H1 (cell line): ENCODE measurements around the gene HRH3. TPM values are rescaled to one million over a fixed set of nuclear protein-coding genes. Genes with fewer than 3 reads are reported as not detected.

ENCODE experiments used
- CTCF ChIA-PET: fragments of 300-600 bp; sonication (Branson Sonifier 250); formaldehyde crosslinking; loops from one replicate; lab custom pipeline; 2021; ENCODE audit not compliant: partially characterized antibody; lab: Charles Lee
- POLR2A ChIA-PET: fragments of 300-600 bp; sonication (Branson Sonifier 250); formaldehyde crosslinking; loops from one replicate; lab custom pipeline; 2021; ENCODE audit warnings: inconsistent platforms; ENCODE audit not compliant: partially characterized antibody; lab: Charles Lee
- DNase-seq, 2 experiments: peaks; one replicate each; pipeline versions ENCODE4 v3.0.0 to v3.0.0-alpha.2; 2010 to 2022; ENCODE audit warnings: low spot score in 2 of 2, low read depth in 1 of 2, mixed read lengths in 1 of 2
- FAIRE-seq: peaks from 2 replicates; lab custom pipeline; 2011; peaks lifted over from hg19 to GRCh38; lab: Jason Lieb, UNC
- H2AFZ ChIP-seq: 2 replicates; pipeline ENCODE4 v1.8.1; 2012; ENCODE audit warnings: low read length, inconsistent platforms
- H2AK5ac ChIP-seq: 2 replicates; pipeline ENCODE4 v1.6.1; 2013; ENCODE audit warnings: low read depth, low read length
- H2BK120ac ChIP-seq: replicated peaks from 2 replicates; pipeline ENCODE3; 2013; ENCODE audit warnings: low read depth, low read length, inconsistent platforms
- H2BK12ac ChIP-seq: 2 replicates; pipeline ENCODE4 v1.6.1; 2013; ENCODE audit warnings: low read depth, low read length
- H2BK15ac ChIP-seq: 2 replicates; pipeline ENCODE4 v1.6.1; 2013; ENCODE audit warnings: low read length
- H2BK20ac ChIP-seq: 2 replicates; pipeline ENCODE4 v1.6.1; 2013; ENCODE audit warnings: low read length
- H2BK5ac ChIP-seq: 2 replicates; pipeline ENCODE4 v1.6.1; 2013; ENCODE audit warnings: low read depth, low read length
- H3K14ac ChIP-seq: 2 replicates; pipeline ENCODE4 v1.6.1; 2013; ENCODE audit warnings: inconsistent platforms; ENCODE audit not compliant: insufficient read length
- H3K18ac ChIP-seq: 2 replicates; pipeline ENCODE4 v1.6.1; 2013; ENCODE audit warnings: low read length; ENCODE audit errors: extremely low read depth
- H3K23ac ChIP-seq: 2 replicates; pipeline ENCODE4 v1.6.1; 2013; ENCODE audit warnings: inconsistent platforms; ENCODE audit not compliant: insufficient read length
- H3K23me2 ChIP-seq: 2 replicates; pipeline ENCODE4 v1.6.1; 2013; ENCODE audit warnings: low read depth, low read length
- H3K27ac ChIP-seq: 2 replicates; pipeline ENCODE4 v1.6.1; 2011; ENCODE audit warnings: low read depth, low read length, inconsistent platforms
- H3K27me3 ChIP-seq, 4 experiments: replicated peaks in 1 of 4; 1 replicate in 1 of 4; 2 replicates in 3 of 4; pipeline versions ENCODE4 v1.6.1 to v1.8.1; 2011 to 2013; ENCODE audit warnings: low read length in 3 of 4, mild to moderate bottlenecking in 3 of 4, inconsistent platforms in 2 of 4, mixed read lengths in 2 of 4, moderate library complexity in 1 of 4; ENCODE audit not compliant: control insufficient read depth in 3 of 4, insufficient read depth in 3 of 4; ENCODE audit errors: extremely low read depth in 1 of 4
- H3K36me3 ChIP-seq, 4 experiments: 2 replicates each; pipeline versions ENCODE4 v1.6.1 to v1.8.1; 2011 to 2013; ENCODE audit warnings: mild to moderate bottlenecking in 4 of 4, low read length in 3 of 4, moderate library complexity in 2 of 4, control low read depth in 1 of 4, inconsistent platforms in 1 of 4; ENCODE audit not compliant: insufficient read depth in 4 of 4, control insufficient read depth in 2 of 4
- H3K4ac ChIP-seq: replicated peaks from 2 replicates; pipeline ENCODE3; 2013; ENCODE audit warnings: low read length, low read depth, mixed read lengths, inconsistent platforms; ENCODE audit not compliant: insufficient read length
- H3K4me1 ChIP-seq, 4 experiments: replicated peaks in 1 of 4; 1 replicate in 1 of 4; 2 replicates in 3 of 4; pipeline versions ENCODE4 v1.6.1 to v1.8.1; 2011 to 2013; ENCODE audit warnings: low read length in 3 of 4, inconsistent platforms in 2 of 4, mixed read lengths in 1 of 4; ENCODE audit not compliant: insufficient read depth in 4 of 4, control insufficient read depth in 3 of 4
- H3K4me2 ChIP-seq, 2 experiments: 2 replicates each; pipeline versions ENCODE4 v1.6.1 to v1.8.1; 2011 to 2013; ENCODE audit warnings: low read depth in 2 of 2, low read length in 2 of 2, control low read depth in 1 of 2, inconsistent platforms in 1 of 2, mild to moderate bottlenecking in 1 of 2; ENCODE audit not compliant: insufficient read depth in 1 of 2
- H3K4me3 ChIP-seq, 4 experiments: fragments of 200-600, 300-600 bp in 1 of 4; sonication (generic), shearing (Covaris generic), sonication (Bioruptor Twin) in 1 of 4; 2 replicates each; pipeline versions ENCODE4 v1.5.1 to v1.8.1; 2011 to 2016; ENCODE audit warnings: low read length in 4 of 4, low read depth in 3 of 4, control low read depth in 2 of 4, inconsistent platforms in 2 of 4, mild to moderate bottlenecking in 2 of 4, mixed read lengths in 1 of 4, moderate library complexity in 1 of 4; ENCODE audit not compliant: insufficient read depth in 2 of 4; ENCODE audit errors: extremely low read depth in 1 of 4
- H3K56ac ChIP-seq: replicated peaks from 2 replicates; pipeline ENCODE3; 2013; ENCODE audit warnings: low read depth, mild to moderate bottlenecking, mixed read lengths, low read length, inconsistent platforms; ENCODE audit not compliant: insufficient read length
- H3K79me1 ChIP-seq: 2 replicates; pipeline ENCODE4 v1.6.1; 2013; ENCODE audit warnings: low read depth, low read length, control low read depth
- H3K79me2 ChIP-seq, 2 experiments: 2 replicates each; pipeline versions ENCODE4 v1.6.1 to v1.8.1; 2012 to 2013; ENCODE audit warnings: low read length in 2 of 2, mild to moderate bottlenecking in 2 of 2, inconsistent platforms in 1 of 2; ENCODE audit not compliant: insufficient read depth in 2 of 2, control insufficient read depth in 1 of 2
- H3K9ac ChIP-seq, 4 experiments: replicated peaks in 1 of 4; 1 replicate in 1 of 4; 2 replicates in 3 of 4; pipeline versions ENCODE4 v1.6.1 to v1.8.1; 2011 to 2013; ENCODE audit warnings: low read depth in 3 of 4, low read length in 3 of 4, control low read depth in 2 of 4, mild to moderate bottlenecking in 2 of 4, moderate library complexity in 2 of 4, inconsistent platforms in 1 of 4; ENCODE audit errors: extremely low read depth in 1 of 4
- H3K9me3 ChIP-seq, 2 experiments: 2 replicates each; pipeline versions ENCODE4 v1.6.1 to v1.8.1; 2012 to 2013; ENCODE audit warnings: mild to moderate bottlenecking in 2 of 2, moderate library complexity in 2 of 2, control low read depth in 1 of 2, inconsistent platforms in 1 of 2, low read depth in 1 of 2, low read length in 1 of 2, mixed read lengths in 1 of 2; ENCODE audit not compliant: insufficient read depth in 2 of 2
- H4K20me1 ChIP-seq, 2 experiments: replicated peaks in 1 of 2; 2 replicates each; pipeline versions ENCODE3 to v1.8.1; 2011 to 2013; ENCODE audit warnings: inconsistent platforms in 2 of 2, low read length in 2 of 2, mild to moderate bottlenecking in 1 of 2; ENCODE audit not compliant: insufficient read depth in 2 of 2, control insufficient read depth in 1 of 2
- H4K5ac ChIP-seq: 2 replicates; pipeline ENCODE4 v1.6.1; 2013; ENCODE audit warnings: low read length, low read depth, mixed read lengths, inconsistent platforms; ENCODE audit not compliant: insufficient read length
- H4K8ac ChIP-seq: 2 replicates; pipeline ENCODE4 v1.8.0; 2013; ENCODE audit warnings: mild to moderate bottlenecking, moderate library complexity, low read length, inconsistent platforms; ENCODE audit not compliant: insufficient read depth; ENCODE audit errors: extremely low read depth
- H4K91ac ChIP-seq: replicated peaks from 2 replicates; pipeline ENCODE3; 2013; ENCODE audit warnings: low read length, mixed read lengths, inconsistent platforms; ENCODE audit not compliant: insufficient read length
- CHD2 ChIP-seq: IDR thresholded peaks from 2 replicates; pipeline ENCODE4 v1.6.1; 2012; ENCODE audit warnings: low read length, improper control_type of control experiment
- CTBP2 ChIP-seq: IDR thresholded peaks from 2 replicates; pipeline ENCODE4 v1.7.0; 2011; ENCODE audit warnings: borderline replicate concordance, mild to moderate bottlenecking, moderate library complexity, mixed read lengths, low read length; ENCODE audit not compliant: insufficient read depth, insufficient read length
- EP300 ChIP-seq, 2 experiments: IDR thresholded peaks; 1 replicate in 1 of 2; 2 replicates in 1 of 2; pipeline ENCODE4 v1.6.1; 2011 to 2012; ENCODE audit warnings: low read depth in 2 of 2, low read length in 2 of 2, mild to moderate bottlenecking in 2 of 2, borderline replicate concordance in 1 of 2, inconsistent platforms in 1 of 2, moderate library complexity in 1 of 2
- FOSL1 ChIP-seq: IDR thresholded peaks from 2 replicates; pipeline ENCODE4 v1.6.1; 2011; ENCODE audit warnings: mild to moderate bottlenecking, low read depth, low read length, moderate library complexity; ENCODE audit not compliant: insufficient read depth
- KDM1A ChIP-seq: fragments of 200-600, 300-600 bp; sonication (generic); IDR thresholded peaks from 2 replicates; pipeline ENCODE4 v1.7.1; 2016; ENCODE audit warnings: mild to moderate bottlenecking, low read length, borderline replicate concordance
- NRF1 ChIP-seq: IDR thresholded peaks from 2 replicates; pipeline ENCODE4 v1.6.1; 2011; ENCODE audit warnings: mild to moderate bottlenecking, low read depth, low read length, improper control_type of control experiment
- PHF8 ChIP-seq: fragments of 200-600 bp; sonication (generic); conservative IDR thresholded peaks from 2 replicates; pipeline ENCODE4 v1.7.1; 2012; ENCODE audit warnings: low read depth, mild to moderate bottlenecking, inconsistent platforms, low read length, moderate library complexity
- SP1 ChIP-seq: IDR thresholded peaks from 2 replicates; pipeline ENCODE4 v1.6.1; 2011; ENCODE audit warnings: low read depth, low read length
- TCF12 ChIP-seq: IDR thresholded peaks from 2 replicates; pipeline ENCODE4 v1.6.1; 2011; ENCODE audit warnings: low read depth, mild to moderate bottlenecking, low read length
- WGBS, 2 experiments: shearing (Covaris generic) in 1 of 2; methylation state at CpG; one replicate each; pipeline versions ENCODE4 v1.1.6 to v1.1.7; 2013 to 2015; ENCODE audit warnings: low lambda C conversion rate in 2 of 2, mixed read lengths in 2 of 2, inconsistent platforms in 1 of 2, low coverage in 1 of 2, missing lambda C conversion rate in 1 of 2; ENCODE audit not compliant: insufficient replicate concordance in 2 of 2, insufficient coverage in 1 of 2, insufficient read length in 1 of 2; ENCODE audit errors: extremely low coverage in 1 of 2, missing lambda C conversion rate in 1 of 2; 5-methylcytosine and 5-hydroxymethylcytosine counted together
- polyA plus RNA-seq, 7 experiments: library from polyadenylated mRNA; depleted of rRNA in 3 of 7; stranded (reverse) in 5 of 7; unstranded in 2 of 7; fragments of >200 nt in 5 of 7; fragments of 200-250 nt in 2 of 7; gene quantifications; 1 replicate in 5 of 7; 2 replicates in 1 of 7; 4 replicates in 1 of 7; pipeline versions ENCODE4 v1.2.1 to v1.2.3, GENCODE V29; 2011 to 2013; ENCODE audit warnings: missing spikeins in 2 of 7, mixed read lengths in 2 of 7
- total RNA-seq: library from RNA; stranded (reverse); fragmentation: NEBNext Ultra II Directional; extraction: Animal tissue kit (Norgen Biotek cat#: 25700); gene quantifications from 2 replicates; pipeline ENCODE4 v1.2.1, GENCODE V29; 2021

HRH3 gene
- total and polyA plus RNA-seq, 2 of the 8 experiments (the other 6 are each of a cell fraction or from before 2014, with no cell fraction given): 2.0 to 4.5 TPM

DNA sequence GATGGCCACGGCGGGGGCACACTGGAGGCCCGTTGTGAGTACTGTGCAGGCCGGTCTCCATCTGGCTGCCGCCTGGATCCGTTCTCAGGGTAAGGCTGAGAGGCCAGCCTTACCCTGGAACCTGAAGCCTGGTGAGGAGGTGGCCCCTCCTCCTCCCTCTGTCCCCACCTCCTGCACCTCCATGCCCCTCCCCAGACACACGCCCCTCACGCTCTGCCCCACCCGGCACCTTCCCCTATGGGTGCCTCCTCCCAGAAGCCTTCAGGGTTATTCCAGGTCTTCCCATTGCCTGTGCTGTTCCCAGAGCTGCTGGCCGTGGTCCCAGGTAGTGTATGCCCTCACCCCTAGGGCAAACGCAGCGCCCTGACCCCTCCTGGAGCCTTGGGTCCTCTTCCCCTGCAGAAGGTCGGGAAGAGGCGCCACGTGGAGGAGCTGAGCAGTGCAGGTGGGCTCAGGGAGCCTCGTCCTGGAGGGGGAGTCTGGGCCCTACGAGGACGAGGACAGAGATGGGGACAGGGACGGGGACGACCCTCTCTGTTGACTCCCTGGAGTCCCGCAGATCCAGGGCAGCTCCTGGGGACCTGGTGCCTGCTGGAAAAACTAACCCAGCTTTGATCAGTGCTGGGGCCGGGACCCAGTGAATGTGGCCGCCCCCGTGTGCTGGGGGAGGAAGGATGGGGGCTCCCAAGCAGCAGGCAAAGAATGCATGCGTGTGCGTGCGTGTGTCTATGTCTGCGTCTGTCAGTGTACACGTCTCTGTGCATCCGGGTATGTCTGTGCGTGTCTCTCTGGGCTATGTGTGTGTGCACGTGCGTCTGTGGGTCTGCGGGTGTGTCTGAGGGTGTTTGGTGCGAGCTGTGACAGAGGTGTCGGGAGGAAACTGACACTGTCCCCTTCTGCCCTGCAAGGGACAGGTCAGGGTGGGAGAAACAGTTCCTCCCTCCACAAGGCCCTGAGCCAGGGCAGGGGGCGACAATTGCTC is 8.2 kb upstream of the HRH3 start:
- Histone ChIP-seq H4K91ac (peak overlapping the region; percentile 73), H3K14ac (no peak overlapping the region), H3K36me3 (no peaks in the 10 kb centered on the region), H3K18ac (no peak overlapping the region), H2BK15ac (no peak overlapping the region), H2BK20ac (no peak overlapping the region), H3K4me2 (peak overlapping the region in 1 of 2 experiments; percentile 47; a peak in 2 of 4 replicates), H4K20me1 (peaks cover 0 to 15% of the 10 kb centered on the region in 2 experiments), H3K4me1 (peaks cover 0 to 7% (median 5%) of the 10 kb centered on the region in 4 experiments; a peak in 5 of 7 replicates), H3K27me3 (peaks cover 0 to 15% (median 3%) of the 10 kb centered on the region in 4 experiments; a peak in 3 of 7 replicates), H3K9me3 (peaks cover 0 to 3% of the 10 kb centered on the region in 2 experiments; a peak in 1 of 4 replicates), H2BK120ac (no peak overlapping the region), H3K56ac (peak overlapping the region; percentile 97), H3K79me1 (0 out of 2 replicates have a peak, but pooled peaks cover 2% of the 10 kb centered on the region), H3K79me2 (no peaks in the 10 kb centered on the region), H3K4me3 (no peak overlapping the region), H3K9ac (no peak overlapping the region), H2AFZ (no peak overlapping the region; the same call in 1 of the 2 replicates), H3K27ac (no peak overlapping the region), H2BK12ac (peak overlapping the region; percentile 68), H4K8ac (no peak overlapping the region; the same call in 1 of the 2 replicates), H3K23ac (no peak overlapping the region), H2BK5ac (no peak overlapping the region), H4K5ac (no peak overlapping the region), H3K4ac (peak overlapping the region; percentile 21), H3K23me2 (peaks cover 18% of the 10 kb centered on the region), H2AK5ac (peak overlapping the region; percentile 59; the same call in 1 of the 2 replicates)
- DNase-seq (no peak), FAIRE-seq (no peak)
- POLR2A ChIA-PET: interaction anchor here (0.6 to 2.3 kb wide), 3 partner anchors 8 to 86 kb away, joined by 3 to 9 read pairs (median 3); partner anchors contain the start of gene PSMA7
- 74% methylated on average over 33 of the region's 37 CpGs; no CpG with 5 or more reads in 1 of the 2 experiments for WGBS, 2 experiments
- CTCF ChIA-PET: interaction anchor here (1.1 to 1.5 kb wide), 3 partner anchors 12 to 23 kb away, joined by 3 to 5 read pairs (median 3); no protein-coding TSS in a partner anchor
- no peak for TF ChIP-seq CTBP2
- TF ChIP-seq TCF12: 0 out of 2 replicates have a peak, but pooled peaks have one; percentile 19
- TF ChIP-seq CHD2: no peak
- TF ChIP-seq SP1: no peak
- no peak for TF ChIP-seq PHF8
- no peak for TF ChIP-seq EP300 (IDR thresholded peaks at IDR 0.05; ENCODE audit: borderline replicate concordance in 1 of 2, low read depth in 2 of 2, low read length in 2 of 2)
- TF ChIP-seq KDM1A: no peak
- no peak for TF ChIP-seq NRF1
- no peak for TF ChIP-seq FOSL1
